Measurements from ENCODE around the gene COL25A1.
"Not testable (repeated sequence)": the region's sequence is repeated elsewhere in the genome, so short reads cannot be mapped to it uniquely, and the experiment has no call there.

Gene COL25A1

GRCh38 chr4:109014593-109015412 lies 287.7 kb downstream of the COL25A1 start:
- no peak for DNase-seq (ENCODE audit: low spot score)
- no peak for FAIRE-seq

GRCh38 chr4:109012286-109012880 lies 290.1 kb downstream of the COL25A1 start:
- DNase-seq (ENCODE audit: low spot score) (no peak), FAIRE-seq (no peak)

GRCh38 chr4:109011241-109012026 lies 291.0 kb downstream of the COL25A1 start:
- no peak for DNase-seq (ENCODE audit: low spot score)
- FAIRE-seq, result no peak

GRCh38 chr4:109010521-109010920 lies 291.9 kb downstream of the COL25A1 start:
- FAIRE-seq, result no peak

GRCh38 chr4:109009909-109010308 lies 292.5 kb downstream of the COL25A1 start:
- FAIRE-seq (no peak), DNase-seq (ENCODE audit: low spot score) (no peak)

More at GRCh38 chr4:109010521-109010920, 291.9 kb downstream of the COL25A1 start:
- no peak for DNase-seq (ENCODE audit: low spot score)

GRCh38 chr4:109007976-109008375 lies 294.5 kb downstream of the COL25A1 start:
- DNase-seq (ENCODE audit: low spot score) (no peak), FAIRE-seq (no peak)

GRCh38 chr4:109005523-109005922 lies 296.9 kb downstream of the COL25A1 start:
- DNase-seq (ENCODE audit: low spot score) (no peak), FAIRE-seq (no peak)

- DNase-seq (ENCODE audit: low spot score) (no peak), FAIRE-seq (no peak)
Observed at GRCh38 chr4:109004418-109004817, 298.0 kb downstream of the COL25A1 start.

GRCh38 chr4:109003964-109004363 lies 298.5 kb downstream of the COL25A1 start:
- FAIRE-seq (no peak), DNase-seq (ENCODE audit: low spot score) (no peak)

- no peak for DNase-seq (ENCODE audit: low spot score)
- no peak for FAIRE-seq
Observed at GRCh38 chr4:108991551-108992328, 310.7 kb downstream of the COL25A1 start.

- DNase-seq (ENCODE audit: low spot score), result no peak
- FAIRE-seq, result no peak
Observed at GRCh38 chr4:108988464-108989195, 313.8 kb downstream of the COL25A1 start.

- DNase-seq (ENCODE audit: low spot score); FAIRE-seq: not testable (repeated sequence)
Observed at GRCh38 chr4:108984495-108984894, 318.0 kb downstream of the COL25A1 start.

- DNase-seq (ENCODE audit: low spot score), result no peak
- no peak for FAIRE-seq
Observed at GRCh38 chr4:108982402-108983185, 319.9 kb downstream of the COL25A1 start.

- DNase-seq (ENCODE audit: low spot score) (no peak), FAIRE-seq (no peak)
Observed at GRCh38 chr4:108980455-108981239, 321.8 kb downstream of the COL25A1 start.

GRCh38 chr4:108979759-108980158 lies 322.7 kb downstream of the COL25A1 start:
- no peak for FAIRE-seq

GRCh38 chr4:108978066-108978465 lies 324.4 kb downstream of the COL25A1 start:
- FAIRE-seq, result no peak
- no peak for DNase-seq (ENCODE audit: low spot score)

More at GRCh38 chr4:108979759-108980158, 322.7 kb downstream of the COL25A1 start:
- DNase-seq (ENCODE audit: low spot score), result no peak

- FAIRE-seq (no peak), DNase-seq (ENCODE audit: low spot score) (no peak)
Observed at GRCh38 chr4:108972613-108973283, 329.7 kb downstream of the COL25A1 start.

GRCh38 chr4:108971473-108971872 lies 331.0 kb downstream of the COL25A1 start:
- FAIRE-seq (no peak), DNase-seq (ENCODE audit: low spot score) (no peak)

Measured in RCC 7860 (cell line).